NCI-H187 (cell line): ENCODE data around the gene ZNF783.
"Not testable (repeated sequence)": the region's sequence is repeated elsewhere in the genome, so short reads cannot be mapped to it uniquely, and the experiment has no call there.

Source experiments
- DNase-seq, 2 experiments: peaks; one replicate each; lab custom pipeline; 2025; lab: John Stamatoyannopoulos, UW

The ZNF783 gene

DNA sequence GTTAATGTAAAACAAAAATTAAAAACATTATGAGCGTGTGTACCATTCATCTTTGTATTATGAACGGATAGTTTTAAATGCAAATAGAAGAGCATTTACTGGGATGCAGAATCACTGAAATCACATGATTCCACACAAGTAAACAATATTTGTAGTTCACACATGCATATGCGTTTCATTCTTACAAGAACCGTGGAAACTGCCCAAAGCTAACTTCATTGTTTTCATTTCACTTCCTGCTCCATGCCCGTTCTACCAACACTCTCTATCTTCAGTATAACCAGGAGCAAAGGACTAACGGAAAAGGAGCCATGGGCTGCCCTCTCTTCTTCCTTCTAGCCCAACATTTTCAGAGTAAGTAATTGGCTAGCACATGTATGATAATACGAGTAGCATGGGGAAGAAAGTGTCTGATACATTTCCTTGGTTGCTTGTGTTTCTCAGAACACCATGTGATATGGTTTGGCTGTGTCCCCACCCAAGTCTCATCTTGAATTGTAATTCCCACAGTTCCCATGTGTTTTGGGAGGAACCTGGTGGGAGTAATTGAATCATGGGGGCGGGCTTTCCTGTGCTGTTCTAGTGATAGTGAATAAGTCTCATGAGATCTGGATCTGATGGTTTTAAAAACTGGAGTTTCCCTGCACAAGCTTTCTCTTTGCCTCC is 38.8 kb downstream of the ZNF783 start:
- DNase-seq, result no peak

DNA sequence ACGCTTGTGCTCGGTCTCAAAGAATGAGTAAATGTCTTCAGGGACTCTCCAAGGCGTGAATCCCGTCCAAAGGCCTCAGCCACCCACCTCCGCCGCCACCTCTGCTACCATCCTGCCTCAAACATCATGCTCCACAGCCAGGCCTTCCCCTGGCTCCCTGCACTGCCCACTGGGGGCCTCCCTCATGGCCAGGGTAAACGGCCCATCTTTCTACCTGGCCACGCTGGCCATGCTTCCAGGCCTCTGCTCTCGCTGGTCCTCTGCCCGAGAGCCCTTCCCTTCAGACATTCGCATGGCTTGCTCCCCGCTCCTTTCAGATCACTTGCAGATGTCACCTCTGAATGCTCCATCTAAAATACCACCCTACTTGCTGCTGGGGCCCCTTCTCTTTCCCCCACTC is 40.2 kb downstream of the ZNF783 start:
- DNase-seq, result no peak

DNA sequence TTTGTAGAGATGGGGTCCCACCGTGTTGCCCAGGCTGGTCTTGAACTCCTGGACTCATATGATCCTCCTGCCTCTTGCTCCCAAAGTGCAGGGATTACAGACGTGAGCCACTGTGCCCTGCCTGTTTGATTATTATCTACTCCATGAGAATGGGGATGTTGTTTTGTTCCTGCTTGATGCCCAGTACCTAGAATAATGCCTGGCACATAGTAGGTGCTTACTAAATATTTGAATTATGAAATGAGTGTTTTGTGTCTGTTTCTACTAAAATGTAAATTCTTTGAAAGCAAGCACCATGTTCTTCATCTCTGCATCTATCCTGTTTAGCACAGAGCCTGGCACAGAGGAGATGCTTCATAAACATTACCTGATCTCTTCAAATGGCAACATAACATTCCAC is 40.9 kb downstream of the ZNF783 start:
- no peak for DNase-seq

DNA sequence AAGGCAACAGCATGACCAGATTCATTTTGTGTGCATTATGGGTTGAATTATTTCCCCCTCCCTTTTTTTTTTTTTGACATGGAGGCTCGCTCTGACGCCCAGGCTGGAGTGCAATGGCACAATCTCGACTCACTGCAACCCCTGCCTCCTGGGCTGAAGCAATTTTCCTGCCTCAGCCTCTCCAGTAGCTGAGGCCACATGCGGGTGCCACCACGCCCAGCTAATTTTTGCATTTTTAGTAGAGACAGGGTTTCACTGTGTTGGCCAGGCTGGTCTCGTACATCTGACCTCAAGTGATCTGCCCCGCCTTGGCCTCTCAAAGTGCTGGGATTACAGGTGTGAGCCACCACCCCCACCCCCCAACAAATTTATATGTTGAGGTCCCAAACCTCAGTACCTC is 42.0 kb downstream of the ZNF783 start:
- no peak for DNase-seq

DNA sequence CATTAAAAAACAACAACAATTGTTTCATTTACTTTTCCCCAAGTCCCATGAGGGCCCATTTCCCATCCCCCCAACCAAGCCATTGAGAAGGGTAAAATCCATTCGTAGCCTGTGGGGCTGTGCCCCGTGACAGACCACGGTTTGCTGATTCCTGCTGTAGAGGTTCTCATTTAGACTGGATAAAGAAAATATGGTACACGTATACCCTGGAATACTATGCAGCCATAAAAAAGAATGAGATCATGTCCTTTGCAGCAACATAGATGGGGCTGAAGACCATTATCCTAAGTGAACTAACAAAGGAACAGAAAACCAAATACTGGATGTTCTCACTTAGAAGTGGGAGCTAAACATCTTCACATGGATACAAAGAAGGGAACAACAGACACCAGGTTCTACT is 44.9 kb downstream of the ZNF783 start:
- no peak for DNase-seq

DNA sequence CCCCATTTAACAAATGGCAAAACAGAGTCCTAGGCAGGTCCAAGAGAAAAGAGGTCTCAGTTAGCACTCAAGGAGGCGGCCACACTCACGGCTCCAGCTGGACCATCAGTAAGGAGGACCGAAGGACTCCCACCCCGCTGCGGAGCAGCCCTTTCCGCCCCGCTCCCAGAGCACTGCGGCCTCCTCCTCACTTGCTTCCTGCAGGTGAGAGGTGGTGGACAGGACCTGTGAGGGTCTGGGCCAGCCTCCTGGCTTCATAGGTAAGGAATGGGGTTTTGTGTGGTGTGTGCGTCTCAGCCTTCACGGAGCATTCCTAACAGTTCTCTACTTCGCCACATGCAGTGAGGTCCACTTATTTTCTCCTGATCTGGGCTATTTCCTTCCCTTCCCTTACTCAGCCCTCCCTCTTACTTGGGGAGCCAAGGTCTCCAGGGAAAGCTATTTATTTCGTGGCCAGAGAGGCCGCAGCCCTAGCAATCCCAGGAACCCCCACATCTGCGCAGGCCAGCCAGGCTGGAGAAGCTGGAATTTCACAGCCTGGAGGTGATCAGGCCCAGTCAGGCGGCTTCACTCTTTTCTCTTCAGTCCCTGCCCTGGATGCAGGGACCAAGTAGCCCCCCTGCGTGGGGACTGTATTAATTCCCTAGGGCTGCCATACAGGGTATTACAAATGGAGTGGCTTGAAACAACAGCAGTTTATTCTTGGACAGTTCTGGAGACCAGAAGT is 45.9 kb downstream of the ZNF783 start:
- DNase-seq, result no peak

DNA sequence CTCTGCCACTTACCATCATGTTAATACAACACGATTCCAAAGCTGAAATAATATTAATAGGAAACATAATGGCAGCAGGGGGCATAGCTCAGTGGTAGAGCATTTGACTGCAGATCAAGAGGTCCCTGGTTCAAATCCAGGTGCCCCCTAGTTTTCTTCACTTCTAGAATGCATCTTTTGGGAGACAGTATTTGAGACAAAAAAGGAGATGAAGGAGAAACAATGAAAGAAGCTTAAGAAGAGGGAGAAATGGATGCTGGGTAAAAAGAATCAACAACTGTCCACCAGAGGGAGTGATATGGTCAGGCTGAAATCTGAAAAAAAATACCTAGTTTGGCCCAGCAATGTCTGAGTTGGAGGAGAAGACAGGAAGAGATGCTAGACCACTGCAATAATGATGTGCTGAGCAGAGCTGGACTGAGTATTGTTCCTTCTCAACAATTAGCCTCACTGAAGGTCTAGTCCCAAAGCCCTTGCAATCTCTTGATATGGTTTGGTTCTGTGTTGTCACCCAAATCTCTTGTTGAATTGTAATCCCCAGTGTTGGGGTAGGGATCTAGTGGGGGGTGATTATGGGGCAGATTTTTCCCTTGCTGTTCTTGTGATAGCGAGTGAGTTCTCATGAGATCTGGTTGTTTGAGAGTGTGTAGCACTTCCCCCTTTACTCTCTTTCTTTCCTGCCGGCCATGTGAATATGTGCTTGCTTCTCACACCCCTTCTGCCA is 48.3 kb downstream of the ZNF783 start:
- no peak for DNase-seq

DNA sequence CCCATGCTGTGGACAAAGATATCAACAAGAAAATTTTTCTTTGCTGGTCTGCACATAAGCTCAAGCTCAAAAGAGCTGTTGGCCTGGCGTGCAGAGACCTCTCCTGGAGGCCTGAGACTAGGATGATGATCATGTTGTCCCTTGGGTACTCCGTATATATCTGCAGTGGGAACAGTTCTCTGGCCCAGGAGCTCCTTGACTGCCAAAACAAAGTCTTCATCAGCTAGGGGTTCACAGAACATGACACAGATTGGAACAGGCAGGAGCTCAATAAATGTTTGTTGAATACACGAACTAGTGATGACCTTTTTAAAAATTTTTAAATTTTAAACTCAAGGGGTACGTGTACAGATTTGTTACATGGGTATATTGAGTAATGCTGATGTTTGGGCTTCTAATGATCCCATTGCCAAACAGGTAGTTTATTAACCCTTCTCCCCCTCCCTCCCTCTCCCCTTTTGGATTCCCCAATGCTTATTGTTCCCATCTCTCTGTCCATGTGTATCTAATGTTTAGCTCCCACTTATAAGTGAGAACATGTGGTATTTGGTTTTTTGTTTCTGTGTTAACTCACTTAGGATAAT is 49.1 kb downstream of the ZNF783 start:
- no peak for DNase-seq

DNA sequence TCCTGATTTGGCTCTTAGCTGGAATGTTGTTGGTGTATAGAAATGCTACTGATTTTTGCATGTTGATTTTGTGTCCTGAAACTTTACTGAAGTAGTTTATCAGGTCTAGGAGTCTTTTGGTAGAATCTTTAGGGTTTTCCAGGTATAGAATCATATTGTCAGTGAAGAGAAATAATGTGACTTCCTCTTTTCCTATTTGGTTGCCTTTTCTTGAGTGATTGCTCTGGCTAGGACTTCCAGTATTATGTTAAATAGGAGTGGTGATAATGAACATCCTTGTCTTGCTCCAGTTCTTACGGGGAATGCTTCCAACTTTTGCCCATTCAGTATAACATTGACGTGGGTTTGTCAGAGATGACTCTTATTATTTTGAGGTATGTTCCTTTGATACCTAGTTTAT is 52.0 kb downstream of the ZNF783 start:
- no peak for DNase-seq

DNA sequence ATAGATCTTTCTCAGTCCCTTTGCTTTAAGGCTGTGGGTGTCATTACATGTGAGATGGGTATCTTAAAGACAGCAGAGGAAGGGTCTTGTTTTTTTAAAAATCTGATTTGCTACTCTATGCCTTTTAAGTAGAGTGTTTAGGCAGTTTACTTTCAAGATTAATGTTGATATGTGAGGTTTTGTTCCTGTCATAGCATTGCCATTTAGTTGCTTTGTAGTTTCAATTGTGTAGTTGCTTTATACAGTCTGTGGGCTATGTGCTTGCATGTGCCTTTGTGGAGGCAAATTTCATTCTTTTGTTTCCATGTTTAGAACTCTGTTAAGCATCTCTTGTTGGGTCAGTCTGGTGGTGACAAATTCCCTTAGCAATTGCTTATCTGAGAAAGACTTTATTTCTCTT is 54.6 kb downstream of the ZNF783 start:
- DNase-seq, result no peak

DNA sequence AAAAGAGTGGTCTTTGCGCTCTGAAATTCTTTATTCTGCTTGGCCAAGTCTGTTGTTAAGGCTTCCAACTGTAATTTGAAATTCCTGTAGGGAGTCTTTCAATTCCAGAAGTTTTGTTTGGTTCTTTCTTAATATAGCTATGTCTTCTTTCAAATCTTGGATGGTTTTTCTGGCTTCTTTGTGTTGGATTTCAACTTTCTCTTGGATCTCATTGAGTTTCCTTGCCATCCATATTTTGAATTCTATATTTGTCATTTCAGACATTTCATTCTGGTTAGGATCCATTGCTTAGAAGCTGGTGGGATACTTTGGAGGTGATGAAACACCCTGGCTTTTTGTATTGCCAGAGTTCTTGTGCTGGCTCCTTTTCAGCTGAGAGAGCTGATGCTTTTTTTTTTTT is 55.5 kb downstream of the ZNF783 start:
- no peak for DNase-seq

DNA sequence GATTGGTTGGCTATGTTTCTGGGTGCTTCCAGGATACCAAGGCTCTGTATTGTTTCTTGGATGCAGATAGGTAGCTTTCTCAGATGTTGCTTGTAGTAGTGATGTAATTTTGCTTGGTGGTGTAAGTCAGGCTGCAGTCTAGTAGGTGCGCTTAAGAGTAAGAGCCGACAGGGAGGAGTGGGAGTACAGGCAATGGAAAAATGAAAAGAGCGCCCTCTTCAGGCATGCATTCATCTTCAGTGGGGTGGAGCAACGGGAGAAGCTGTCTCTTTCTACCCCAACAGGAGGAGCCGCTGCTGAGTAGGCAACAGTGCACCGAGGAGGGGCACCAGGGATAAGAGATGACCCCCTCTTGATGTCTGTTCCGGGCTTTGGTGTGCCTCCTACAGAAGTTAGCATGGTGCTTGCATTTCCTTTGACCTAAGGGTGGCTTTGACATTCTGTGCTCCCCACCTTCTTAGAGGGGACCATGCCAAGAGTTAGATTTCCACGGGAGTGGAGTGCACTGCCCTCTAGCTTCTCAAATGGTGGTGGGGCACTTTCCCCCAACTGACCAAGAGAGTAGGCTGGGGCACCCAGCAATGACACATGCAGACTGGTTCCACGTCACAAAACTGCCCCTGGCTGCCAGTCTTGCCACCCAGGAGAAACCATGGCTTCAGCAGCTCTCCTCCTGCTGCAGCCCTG is 56.1 kb downstream of the ZNF783 start:
- no peak for DNase-seq

DNA sequence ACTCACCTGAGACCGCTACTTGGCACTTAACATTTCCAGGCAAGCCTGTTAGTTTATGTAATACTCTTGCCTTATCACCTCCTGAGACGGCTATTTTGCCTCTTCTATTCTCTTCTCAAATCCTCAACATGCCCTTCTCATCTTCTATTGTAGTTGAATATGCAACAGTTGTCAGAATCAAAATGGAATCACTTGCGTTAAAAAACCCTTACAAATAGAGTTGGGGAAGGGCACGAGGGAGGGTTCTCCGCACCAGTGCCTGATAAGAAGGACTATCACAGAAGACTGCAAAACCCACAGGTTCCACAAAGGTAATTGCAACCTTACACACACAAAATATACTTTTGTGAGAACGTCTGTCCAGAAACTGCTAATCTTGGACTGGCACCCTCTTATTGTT is 57.4 kb downstream of the ZNF783 start:
- no peak for DNase-seq

DNA sequence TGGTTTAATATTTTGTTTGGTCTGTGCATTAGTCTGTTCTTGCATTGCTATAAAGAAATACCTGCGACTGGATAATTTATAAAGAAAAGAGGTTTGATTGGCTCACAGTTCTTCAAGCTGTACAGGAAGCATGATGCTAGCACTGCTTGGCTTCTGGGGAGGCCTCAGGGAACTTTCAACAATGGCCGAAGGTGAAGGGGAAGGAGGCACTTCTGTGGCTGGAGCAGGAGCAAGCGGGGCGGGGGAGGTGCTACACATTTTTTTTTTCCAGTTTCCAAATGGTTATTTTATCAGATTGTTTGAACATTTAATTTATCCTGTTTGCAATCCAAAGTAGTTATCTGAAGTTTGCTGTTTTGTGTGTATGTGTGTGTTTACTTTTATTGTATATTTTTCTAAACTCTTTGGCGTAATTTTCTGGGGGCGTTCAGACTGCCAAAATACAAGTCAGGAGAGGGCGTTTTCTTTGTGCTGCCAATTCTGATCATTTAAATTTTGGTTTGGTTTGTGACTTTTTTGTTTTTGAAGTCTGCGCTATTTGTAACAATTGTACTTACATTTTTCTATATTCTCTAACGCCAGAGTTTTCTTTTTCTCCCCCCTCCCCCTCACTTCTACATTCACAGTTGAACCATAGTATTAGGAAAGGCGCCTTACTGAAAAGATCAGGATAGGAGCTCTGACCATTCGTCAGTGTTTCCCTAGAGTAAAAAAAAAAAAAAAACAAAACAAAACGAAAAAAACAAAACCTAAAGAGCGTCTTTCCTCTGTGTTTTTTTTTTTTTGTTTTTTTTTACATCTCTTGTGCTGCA is 58.5 kb downstream of the ZNF783 start:
- DNase-seq, result no peak

DNA sequence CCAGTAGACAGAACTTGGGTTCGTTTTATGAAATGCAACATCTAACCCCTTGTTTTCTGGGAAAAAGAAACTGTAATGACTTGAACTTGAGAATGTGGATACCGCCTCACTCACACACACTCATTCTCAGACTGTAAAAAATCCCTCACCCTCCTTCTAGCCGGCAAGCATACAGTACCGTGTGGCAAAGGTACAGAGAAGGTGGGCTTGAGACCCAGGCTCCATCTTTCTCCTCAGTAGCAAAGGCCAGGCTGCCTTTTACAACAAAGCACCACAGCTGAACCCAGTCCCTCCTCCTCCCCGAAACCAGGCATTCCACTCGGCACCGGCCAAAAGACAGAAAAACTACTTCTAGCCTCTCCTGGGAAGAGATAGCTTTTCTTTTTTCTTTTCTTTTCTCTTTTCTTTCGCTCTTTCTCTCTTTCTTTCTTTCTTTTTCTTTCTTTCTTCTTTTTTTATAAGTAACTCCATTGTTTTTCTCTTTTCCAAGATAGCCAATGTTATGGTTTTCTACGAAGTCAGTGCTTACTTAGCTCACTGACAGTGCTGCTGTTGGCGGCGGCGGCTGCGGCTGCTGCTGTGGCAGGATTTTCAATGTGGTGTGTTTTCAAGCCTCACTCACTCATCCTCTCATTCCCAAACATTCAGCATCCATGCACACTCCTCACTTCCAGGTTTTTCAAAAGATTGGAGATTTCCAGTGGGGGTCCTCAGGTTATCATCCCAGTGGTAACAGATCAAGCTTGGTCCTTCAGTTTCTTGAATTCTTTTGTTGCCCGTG is 59.3 kb downstream of the ZNF783 start:
- DNase-seq, result not testable (repeated sequence)

DNA sequence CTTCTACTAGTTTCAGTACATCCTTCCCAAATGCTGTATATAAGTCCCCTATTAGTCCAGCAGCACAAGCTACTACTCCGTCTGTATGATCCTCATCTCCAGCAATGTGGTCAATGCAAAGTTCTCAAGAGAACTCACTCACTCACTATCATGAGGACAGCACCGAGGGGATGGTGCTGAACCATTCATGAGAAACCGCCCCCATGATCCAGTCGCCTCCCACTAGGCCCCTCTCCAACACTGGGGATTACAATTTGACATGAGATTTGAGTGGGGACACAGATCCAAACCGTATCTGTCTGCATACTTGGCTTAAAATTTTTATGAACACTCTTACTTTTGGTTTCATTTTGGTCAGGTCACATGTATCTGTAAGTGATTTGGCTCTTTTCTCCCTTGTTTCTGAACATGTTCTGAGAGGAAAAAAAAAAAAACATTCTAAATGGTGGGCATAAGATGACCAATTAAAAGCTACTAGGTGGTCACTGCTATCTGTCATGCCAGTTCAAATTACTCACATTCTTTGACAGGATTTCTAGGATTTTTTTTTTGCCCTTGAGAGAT is 60.1 kb downstream of the ZNF783 start:
- no peak for DNase-seq

DNA sequence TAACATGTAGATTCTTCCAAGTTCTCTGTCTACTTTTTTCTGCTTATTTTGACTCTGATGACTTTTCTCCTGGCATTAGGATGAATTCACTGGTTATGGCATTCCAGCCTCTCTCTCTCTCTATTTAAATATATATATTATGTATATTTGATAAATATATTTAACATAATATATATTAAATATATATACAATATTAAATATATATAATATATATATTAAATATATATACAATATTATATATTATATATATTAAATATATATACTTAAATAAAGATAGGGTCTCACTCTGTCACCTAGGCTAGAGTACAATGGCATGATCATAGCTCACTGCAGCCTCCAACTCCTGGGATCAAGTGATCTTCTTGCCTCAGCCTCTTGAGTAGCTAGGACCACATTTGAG is 60.7 kb downstream of the ZNF783 start:
- no peak for DNase-seq

DNA sequence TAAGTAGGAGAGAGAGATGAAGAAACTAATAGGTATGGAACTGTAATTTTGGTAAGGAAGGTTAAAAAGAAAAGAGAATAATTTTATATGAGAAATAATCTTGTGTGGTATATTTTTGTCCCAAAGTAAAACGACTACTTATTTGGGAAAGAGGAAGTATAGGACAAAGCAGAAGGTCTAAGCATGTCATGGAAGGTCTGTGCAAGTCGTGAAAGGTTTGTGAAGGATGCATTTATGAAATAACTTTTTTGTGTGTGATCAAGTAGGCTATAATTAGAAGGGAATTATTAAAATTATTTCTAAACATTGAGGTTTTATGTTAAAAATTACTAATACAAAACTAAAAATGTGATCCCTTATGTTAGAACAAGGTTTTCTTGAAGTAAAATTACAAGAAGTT is 63.3 kb downstream of the ZNF783 start:
- no peak for DNase-seq

DNA sequence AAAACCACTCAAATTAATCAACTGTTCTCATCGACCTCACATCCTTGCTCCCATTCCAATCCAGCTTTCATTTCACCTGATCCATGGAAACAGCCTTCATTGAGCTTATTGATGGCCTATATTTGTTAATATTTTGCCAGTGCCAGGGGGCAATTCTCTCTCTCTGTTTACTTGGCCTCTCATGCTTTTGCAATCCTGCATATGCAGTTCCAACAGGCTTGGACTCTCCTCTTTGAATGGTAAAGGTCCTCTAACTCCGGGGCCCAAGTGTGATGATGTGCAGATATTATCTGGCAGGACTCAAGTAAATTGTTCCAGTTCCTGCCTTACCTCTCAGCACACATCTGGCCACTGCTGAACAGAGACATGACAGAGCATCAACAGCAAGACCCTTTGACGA is 67.3 kb downstream of the ZNF783 start:
- DNase-seq, result no peak

DNA sequence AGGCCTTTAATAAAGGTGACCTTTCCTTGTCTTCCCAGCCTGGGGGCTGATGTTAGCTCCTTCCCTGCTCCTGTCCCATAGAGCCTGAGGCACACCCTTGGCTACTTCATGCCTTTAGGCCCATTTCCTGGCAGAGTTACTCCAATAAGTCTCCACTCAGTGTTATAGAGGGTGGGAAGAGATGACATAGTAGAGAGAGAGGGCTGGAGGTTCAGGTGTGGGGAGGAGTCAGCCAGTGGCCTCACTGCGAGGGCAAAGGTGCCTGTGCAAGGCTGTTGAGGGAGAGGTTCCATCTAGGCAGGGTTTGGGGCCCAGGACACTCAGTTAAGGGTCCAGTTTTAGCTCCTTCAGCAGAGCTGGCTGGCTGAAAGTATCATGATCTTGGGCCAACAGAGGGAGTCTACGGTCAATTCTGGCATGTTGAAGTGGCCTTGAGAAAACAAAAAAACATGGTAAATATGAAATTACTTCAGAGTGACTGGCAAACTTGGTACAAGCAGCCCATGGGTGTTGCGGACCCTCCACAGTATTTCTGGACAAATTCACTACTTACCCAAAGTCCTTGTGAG is 67.9 kb downstream of the ZNF783 start:
- DNase-seq, result no peak
